ENCODE measurements around the gene PRKD2. TPM values are rescaled to one million over a fixed set of nuclear protein-coding genes. Genes with fewer than 3 reads are reported as not detected.

Gene PRKD2
- total RNA-seq, 1 experiment from 2014 or later, result 30.4 TPM

- POLR2A ChIA-PET, result interaction anchor here (0.6 kb wide), 1 partner anchor 99 kb away, joined by 3 read pairs; no protein-coding TSS in a partner anchor
- Mint-ChIP-seq H3K27me3 (ENCODE audit: insufficient read depth, unreplicated experiment) (no peaks in the 10 kb centered on the region), H3K27ac (ENCODE audit: low read depth, unreplicated experiment) (no peak overlapping the region), H3K36me3 (ENCODE audit: insufficient read depth, unreplicated experiment) (no peaks in the 10 kb centered on the region), H3K4me3 (ENCODE audit: unreplicated experiment) (no peak overlapping the region), H3K9me3 (ENCODE audit: unreplicated experiment) (no peaks in the 10 kb centered on the region), H3K4me1 (ENCODE audit: insufficient read depth, unreplicated experiment) (peaks cover 17% of the 10 kb centered on the region)
- no TSS peak for BruUV-seq (replicated peaks)
- no peak for TF ChIP-seq CTCF (IDR thresholded peaks at IDR 0.05; ENCODE audit: unreplicated experiment)
- CTCF ChIA-PET, result interaction anchor here (0.9 kb wide), 1 partner anchor 78 kb away, joined by 5 read pairs; no protein-coding TSS in a partner anchor
- DNase-seq (ENCODE audit: unreplicated experiment), result no peak
- intact Hi-C loops (cut with micrococcal nuclease), result no loop called here
Measured at GRCh38 chr19:46626446-46626845, 90.5 kb downstream of the PRKD2 start.

GRCh38 chr19:46625731-46626130 lies 91.2 kb downstream of the PRKD2 start:
- no peak for DNase-seq (ENCODE audit: unreplicated experiment)
- BruUV-seq (replicated peaks), result no TSS peak
- Mint-ChIP-seq H3K27ac (ENCODE audit: low read depth, unreplicated experiment) (peak overlapping the region; percentile 42), H3K4me1 (ENCODE audit: insufficient read depth, unreplicated experiment) (peaks cover 14% of the 10 kb centered on the region), H3K9me3 (ENCODE audit: unreplicated experiment) (no peaks in the 10 kb centered on the region), H3K27me3 (ENCODE audit: insufficient read depth, unreplicated experiment) (no peaks in the 10 kb centered on the region), H3K36me3 (ENCODE audit: insufficient read depth, unreplicated experiment) (no peaks in the 10 kb centered on the region), H3K4me3 (ENCODE audit: unreplicated experiment) (no peak overlapping the region)
- intact Hi-C loops (cut with micrococcal nuclease), result no loop called here
- POLR2A ChIA-PET, result no interaction called here
- no peak for TF ChIP-seq CTCF (IDR thresholded peaks at IDR 0.05; ENCODE audit: unreplicated experiment)
- CTCF ChIA-PET, result interaction anchor here (0.9 kb wide), 2 partner anchors 9 to 79 kb away, joined by 5 read pairs; no protein-coding TSS in a partner anchor

GRCh38 chr19:46624958-46625661 lies 91.8 kb downstream of the PRKD2 start, which contains the start of gene PTGIR:
Gene PTGIR (minus strand): TSS chr19:46625089. CDS start chr19:46624225, 864 bp downstream.
- Mint-ChIP-seq H3K4me3 (ENCODE audit: unreplicated experiment) (no peak within 1 kb of the TSS), H3K27me3 (ENCODE audit: insufficient read depth, unreplicated experiment) (no peaks in the 10 kb centered on the region), H3K9me3 (ENCODE audit: unreplicated experiment) (no peaks in the 10 kb centered on the region), H3K4me1 (ENCODE audit: insufficient read depth, unreplicated experiment) (peaks cover 14% of the 10 kb centered on the region), H3K36me3 (ENCODE audit: insufficient read depth, unreplicated experiment) (no peaks in the 10 kb centered on the region), H3K27ac (ENCODE audit: low read depth, unreplicated experiment) (peak within 1 kb of the TSS; percentile 42)
- TF ChIP-seq CTCF (IDR thresholded peaks at IDR 0.05; ENCODE audit: unreplicated experiment), result no peak
- POLR2A ChIA-PET, result no interaction called here
- CTCF ChIA-PET, result interaction anchor here (0.9 kb wide), 1 partner anchor 8 kb away, joined by 5 read pairs; no protein-coding TSS in a partner anchor
- no TSS peak for BruUV-seq (replicated peaks)
- intact Hi-C loops (cut with micrococcal nuclease), result no loop called here
- peak; percentile 53 for DNase-seq (ENCODE audit: unreplicated experiment)

Small RNA genes lying within 50 kb of the gene (microRNA-seq; reads per million reads assigned to microRNA genes)
- gene MIR320E, result 1.5 reads per million, percentile 5 among the genes with 10 or more reads in this experiment

Other genes with a start within 250 kb of the PRKD2 start
- gene PNMA8A, start 245.6 kb downstream of the PRKD2 start, total RNA-seq (2022), result 6.0 and 7.6 TPM in 2 replicates
- gene PNMA8B, start 221.2 kb downstream of the PRKD2 start, total RNA-seq (2022), result not detected in 2 replicates
- gene CALM3, start 115.8 kb downstream of the PRKD2 start, total RNA-seq (2022), result 103 and 120 TPM in 2 replicates
- gene PTGIR, start 92.0 kb downstream of the PRKD2 start, total RNA-seq (2022), result not detected in 2 replicates
- gene GNG8, start 80.9 kb downstream of the PRKD2 start, total RNA-seq (2022), result not detected in 2 replicates
- gene DACT3, start 55.9 kb downstream of the PRKD2 start, total RNA-seq (2022), result 0.09 TPM in 1 of 2 replicates, not detected in the other
- gene FKRP, start 28.9 kb upstream of the PRKD2 start, total RNA-seq (2022), result 21.2 and 23.9 TPM in 2 replicates
- gene STRN4, start 29.3 kb upstream of the PRKD2 start, total RNA-seq (2022), result 90.1 and 92.3 TPM in 2 replicates
- gene SLC1A5, start 71.5 kb upstream of the PRKD2 start, total RNA-seq (2022), result 372 and 417 TPM in 2 replicates
- 237 and 252 TPM in 2 replicates for gene AP2S1, start 133.7 kb upstream of the PRKD2 start, total RNA-seq (2022)
- gene ARHGAP35, start 143.9 kb upstream of the PRKD2 start, total RNA-seq (2022), result 46.9 and 52.1 TPM in 2 replicates